Measurements from ENCODE around the gene TSNAXIP1. TPM values are rescaled to one million over a fixed set of nuclear protein-coding genes. Genes with fewer than 3 reads are reported as not detected.
A peak's percentile ranks its signal among the peaks of the same experiment; 100 is the strongest.
"Not testable (repeated sequence)": the region's sequence is repeated elsewhere in the genome, so short reads cannot be mapped to it uniquely, and the experiment has no call there.

The TSNAXIP1 gene
- polyA plus RNA-seq, 4 donors = 2.9 to 9.8 (median 7.1) TPM

DNA sequence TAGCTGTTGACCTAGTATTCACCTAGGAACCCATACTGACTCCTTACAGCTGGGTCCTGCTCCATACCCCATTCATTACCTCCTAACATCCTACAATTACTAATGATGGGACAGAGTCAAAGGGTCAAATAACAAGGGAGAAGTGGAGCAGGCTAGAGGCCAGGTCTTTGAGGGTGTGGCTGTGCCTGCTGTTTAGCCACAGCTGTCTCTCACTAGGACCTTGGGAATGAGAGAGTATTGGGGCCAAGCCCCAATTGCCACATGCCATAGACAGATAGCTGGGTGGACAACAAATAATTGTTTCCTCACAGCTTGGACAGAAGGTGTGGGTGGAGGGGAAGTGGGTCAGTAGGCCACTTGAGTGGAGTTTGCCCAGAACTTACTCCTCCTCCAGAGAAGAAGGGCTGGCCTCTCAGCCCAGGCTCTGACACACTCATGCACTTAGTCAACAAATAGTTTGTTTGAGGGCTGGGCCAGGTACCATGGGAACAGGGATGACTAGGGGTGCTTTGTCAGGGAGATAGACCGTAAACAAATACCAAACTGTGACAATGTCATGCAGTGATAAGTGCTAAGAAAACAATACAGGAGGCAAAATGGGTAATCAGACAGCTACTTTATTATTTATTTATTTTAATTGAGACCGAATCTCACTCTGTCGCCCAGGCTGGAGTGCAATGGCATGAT, 51.0 kb downstream of the TSNAXIP1 start:
- DNase-seq (ENCODE audit: low read depth in 4 of 4, low spot score in 3 of 4) = no peak

DNA sequence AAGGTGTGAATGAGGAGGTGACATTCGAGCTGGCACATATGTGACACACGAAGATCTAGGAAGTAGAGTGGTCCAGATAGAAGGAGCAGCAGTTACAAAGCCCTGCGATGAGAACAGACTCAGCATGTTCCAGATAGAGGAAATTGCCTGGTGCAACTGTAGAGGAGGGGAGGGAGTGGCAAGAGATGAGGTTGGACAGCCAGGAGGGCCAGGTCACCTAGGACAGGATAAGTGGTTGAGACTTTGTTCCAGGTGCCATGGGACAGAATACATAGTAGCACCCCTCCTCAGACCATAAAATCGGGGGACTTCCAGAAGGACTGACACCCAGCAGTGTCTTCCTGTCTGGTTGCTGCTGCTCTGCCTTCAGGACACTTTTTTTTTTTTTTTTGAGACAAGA, 51.8 kb downstream of the TSNAXIP1 start:
- no peak for DNase-seq (ENCODE audit: low read depth in 4 of 4, low spot score in 3 of 4)

DNA sequence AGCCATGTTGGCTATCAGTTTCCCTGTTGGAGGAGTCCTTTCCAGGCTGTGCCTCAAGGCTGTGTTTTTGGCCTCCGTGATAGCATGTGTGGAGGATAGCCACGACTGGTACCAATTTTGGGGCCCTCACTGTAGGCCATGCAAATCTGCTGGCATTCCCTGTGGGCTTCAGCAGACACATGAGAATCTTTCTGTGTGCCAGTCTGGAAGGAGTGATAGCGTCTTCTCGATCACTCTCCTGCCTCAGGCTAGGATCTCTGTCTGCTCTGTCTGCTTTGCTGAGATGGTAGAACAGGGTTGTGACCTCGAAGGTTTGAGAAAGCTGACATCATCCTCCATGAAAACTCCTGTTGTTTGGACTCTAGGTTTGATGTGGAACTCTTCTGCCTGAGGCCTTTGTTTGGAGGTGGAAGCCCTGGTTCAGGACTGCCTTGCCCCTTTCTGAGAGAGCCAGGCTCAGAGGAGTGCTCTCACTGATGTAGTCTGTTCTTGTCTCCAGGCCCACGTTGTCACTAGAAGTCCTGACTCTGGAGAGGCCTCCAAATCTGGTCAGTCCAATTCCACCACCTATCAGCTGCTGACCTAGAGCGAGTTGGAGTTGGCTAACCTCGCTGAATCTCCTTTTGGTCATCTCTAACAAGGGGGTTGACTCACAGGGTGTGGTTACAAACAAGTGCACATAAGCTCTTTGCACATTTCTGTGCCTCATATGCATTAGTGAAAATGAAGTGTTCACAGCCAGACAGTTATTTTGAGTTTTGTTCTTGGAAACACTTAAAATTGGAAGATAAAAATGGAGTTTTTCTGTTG, 54.1 kb downstream of the TSNAXIP1 start:
- DNase-seq (ENCODE audit: low read depth in 4 of 4, low spot score in 3 of 4) = no peak

DNA sequence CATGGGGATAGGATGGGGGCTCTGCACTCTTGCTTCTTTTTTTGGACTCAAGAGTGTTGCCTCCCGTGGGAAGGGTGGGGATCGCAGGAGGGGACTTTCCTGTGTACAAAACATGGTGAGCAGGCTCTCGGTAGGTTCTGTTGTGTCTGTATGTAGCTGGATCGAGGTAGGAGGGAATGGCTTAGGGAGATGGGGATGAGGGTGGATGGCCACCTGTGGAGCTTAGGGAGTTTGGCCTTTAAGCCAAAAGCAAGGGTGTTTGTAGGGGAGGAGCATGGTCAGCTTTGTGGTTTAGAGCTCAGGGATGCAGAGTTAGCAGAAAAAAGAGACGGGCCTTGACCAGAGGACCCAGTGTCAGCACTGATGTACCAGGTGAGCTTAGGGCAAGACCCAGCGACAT, 55.2 kb downstream of the TSNAXIP1 start:
- DNase-seq (ENCODE audit: low read depth in 4 of 4, low spot score in 3 of 4) = no peak

DNA sequence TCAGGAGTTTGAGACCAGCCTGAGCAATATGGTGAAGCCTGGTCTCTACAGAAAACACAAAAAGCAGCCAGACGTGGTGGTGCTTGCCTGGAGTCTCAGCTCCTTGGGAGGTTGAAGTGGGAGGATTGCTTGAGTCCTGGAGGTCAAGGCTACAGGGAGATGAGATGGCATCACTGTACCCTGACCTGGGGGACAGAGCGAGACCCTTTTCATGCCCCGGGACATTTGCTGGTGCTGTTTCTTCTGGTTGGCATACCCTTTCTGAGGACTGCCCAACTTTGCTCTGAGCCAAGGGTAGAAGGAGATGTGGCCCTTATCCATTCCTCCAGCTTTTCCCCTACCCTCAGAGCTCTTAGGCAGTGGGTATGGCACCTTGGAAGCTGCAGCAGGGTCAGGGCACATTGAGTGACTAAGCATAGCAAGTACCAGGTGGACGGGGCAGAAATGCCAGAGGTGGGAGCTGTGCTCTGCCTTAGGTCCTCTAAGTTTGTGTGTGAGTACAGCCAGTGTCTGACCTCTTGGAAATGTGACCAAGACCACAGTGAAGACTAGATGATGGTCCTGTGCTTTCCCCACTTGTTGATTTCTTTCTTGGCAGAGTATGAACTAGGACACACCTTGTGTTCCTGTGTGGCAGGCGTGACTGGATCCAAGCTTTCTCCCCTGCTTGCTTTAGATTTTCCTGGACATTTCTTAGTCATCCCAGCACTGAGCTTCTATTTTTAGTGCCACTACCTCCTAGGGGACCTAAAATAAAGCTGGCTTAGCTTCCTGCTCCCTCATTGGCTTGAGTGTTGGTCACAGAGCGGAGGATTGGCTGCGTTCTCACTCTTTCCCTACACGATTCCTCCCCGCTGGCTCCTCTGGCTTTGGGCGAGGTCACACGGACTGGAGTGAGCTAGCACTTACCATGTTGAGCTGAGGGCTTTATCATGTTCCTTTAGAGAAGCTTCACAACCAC, 56.2 kb downstream of the TSNAXIP1 start:
- DNase-seq (ENCODE audit: low read depth in 4 of 4, low spot score in 3 of 4) = no peak

DNA sequence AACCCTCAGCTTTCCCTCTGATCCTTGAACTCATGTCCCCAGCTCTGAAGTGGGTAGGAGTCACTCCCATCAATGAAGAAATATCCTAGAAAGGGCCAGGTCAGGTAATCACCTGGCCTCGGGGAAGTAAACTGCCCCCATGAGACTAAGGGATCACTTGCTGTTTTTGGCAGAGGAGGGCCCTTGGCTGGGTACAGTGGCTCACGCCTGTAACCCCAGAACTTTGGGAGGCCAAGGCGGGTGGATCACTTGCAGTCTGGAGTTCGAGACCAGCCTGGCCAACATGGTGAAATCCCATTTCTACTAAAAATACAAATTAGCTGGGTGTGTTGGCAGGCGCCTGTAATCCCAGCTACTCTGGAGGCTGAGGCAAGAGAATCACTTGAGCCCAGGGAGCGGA, 57.4 kb downstream of the TSNAXIP1 start:
- not testable (repeated sequence) for DNase-seq (ENCODE audit: low read depth in 4 of 4, low spot score in 3 of 4)

DNA sequence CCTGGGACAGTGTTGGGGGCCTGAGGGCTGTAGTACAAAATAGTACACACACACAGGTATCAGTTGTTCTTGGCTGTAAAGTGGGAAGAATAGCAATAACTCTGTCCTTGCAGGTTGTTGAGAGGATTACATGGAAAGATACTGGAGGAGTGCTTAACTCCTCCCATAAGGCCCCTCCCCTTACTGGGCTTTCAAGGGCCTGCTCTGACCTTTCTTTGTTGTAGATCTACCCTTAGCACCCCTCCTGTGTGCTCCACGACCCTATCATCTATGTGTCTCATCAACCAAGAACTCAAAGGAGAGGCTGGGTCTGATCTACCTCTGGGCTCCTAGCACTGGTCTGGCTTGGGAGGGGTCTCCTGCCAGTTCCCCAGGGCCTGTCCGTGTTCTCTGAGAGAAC, 57.9 kb downstream of the TSNAXIP1 start:
- no peak for DNase-seq (ENCODE audit: low read depth in 4 of 4, low spot score in 3 of 4)

DNA sequence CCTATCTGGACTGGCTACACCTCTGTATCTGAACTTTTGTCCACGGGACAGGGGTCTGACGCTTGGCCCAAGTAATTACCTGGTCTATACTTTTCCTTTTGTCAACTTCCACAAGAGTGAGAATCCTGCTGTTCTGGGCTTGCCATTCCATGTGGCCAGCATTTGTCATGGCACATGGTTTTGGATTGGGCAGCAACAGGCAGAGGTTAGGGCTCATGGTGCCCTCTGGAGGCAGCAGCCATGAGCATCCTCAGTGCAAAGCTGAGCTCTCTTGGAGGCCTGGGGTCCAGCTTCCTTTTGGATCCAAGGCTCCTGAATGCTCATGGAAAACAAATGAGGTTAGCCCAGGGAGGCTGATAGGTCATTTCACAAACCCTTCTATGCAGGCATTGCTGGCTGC, 58.6 kb downstream of the TSNAXIP1 start:
- DNase-seq (ENCODE audit: low read depth in 4 of 4, low spot score in 3 of 4) = no peak

DNA sequence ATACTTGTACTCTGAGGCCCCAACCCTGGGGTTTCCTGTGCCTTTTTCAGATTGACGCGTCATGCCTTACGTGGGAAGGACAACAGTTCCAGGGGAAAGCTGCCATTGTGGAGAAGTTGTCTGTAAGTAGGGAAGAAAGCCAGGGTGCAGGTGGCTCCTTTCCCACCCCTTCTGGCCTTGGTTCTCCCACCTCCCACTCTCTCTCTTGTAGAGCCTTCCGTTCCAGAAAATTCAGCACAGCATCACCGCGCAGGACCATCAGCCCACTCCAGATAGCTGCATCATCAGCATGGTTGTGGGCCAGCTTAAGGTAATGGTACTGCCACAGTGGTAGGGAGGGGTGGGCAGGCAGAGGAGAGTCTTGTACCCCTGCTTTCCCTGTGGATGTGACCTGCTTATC, 61.6 kb downstream of the TSNAXIP1 start:
- DNase-seq (ENCODE audit: low read depth in 4 of 4, low spot score in 3 of 4) = no peak

DNA sequence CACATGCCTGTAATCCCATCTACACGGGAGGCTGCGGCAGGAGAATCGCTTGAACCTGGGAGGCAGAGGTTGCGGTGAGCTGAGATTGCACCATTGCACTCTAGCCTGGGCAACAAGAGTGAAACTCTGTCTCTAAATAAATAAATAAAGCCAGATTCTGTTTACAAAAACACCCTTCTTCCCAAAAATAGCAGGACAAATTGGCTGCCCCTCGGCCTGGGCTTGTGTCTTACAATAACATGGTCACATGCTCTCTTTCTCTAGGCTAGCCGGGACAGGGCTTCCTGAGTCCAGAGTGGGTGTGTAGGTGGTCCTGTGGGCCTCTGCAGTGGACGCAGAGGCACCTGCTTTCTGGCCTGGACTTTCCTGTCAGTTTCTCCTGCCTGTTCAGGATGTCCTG, 63.0 kb downstream of the TSNAXIP1 start:
- no peak for DNase-seq (ENCODE audit: low read depth in 4 of 4, low spot score in 3 of 4)

DNA sequence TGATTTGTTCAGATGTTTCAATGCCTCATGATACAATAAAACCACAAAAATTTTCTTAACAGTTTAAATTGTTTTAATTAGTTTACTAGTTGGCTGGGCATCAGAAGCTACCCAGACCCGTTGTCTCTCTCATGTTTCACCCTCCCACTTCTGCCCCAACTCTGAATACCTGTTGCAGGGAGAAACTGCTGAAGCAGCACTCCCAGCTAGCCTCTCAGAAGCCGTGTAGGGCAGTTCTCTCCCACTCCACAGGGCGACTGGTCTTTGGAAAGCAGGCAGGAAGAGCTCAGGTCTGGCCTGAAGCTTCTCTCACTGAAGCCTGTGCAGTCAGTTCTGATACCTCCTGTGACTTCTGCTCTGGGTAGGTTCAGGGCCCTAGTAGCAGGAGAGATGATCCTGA, 64.6 kb downstream of the TSNAXIP1 start:
- DNase-seq (ENCODE audit: low read depth in 4 of 4, low spot score in 3 of 4) = no peak

DNA sequence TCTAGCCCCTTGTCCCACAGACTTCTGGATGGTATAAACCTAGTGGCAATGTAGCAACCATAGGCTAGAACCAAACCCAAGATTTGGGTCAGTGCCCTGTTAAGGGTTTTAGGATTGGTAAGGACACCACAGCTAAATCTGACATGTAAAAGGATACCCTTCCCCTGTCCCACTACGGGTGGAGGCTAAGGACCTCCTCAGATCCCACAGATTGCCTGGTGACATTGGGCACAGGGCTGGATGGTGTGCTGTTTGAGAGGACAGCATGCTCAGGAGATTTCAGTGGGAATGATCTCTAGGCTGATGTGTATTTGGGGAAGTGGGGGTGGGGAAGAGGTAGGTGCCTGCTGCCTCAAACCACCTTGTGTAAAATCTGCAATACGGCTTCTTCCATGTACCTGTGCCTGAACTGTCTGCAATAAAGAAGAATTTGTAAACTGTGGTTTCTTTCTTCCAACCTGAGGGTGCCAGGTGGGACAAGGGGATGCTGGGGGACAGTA, 65.5 kb downstream of the TSNAXIP1 start:
- no peak for DNase-seq (ENCODE audit: low read depth in 4 of 4, low spot score in 3 of 4)

DNA sequence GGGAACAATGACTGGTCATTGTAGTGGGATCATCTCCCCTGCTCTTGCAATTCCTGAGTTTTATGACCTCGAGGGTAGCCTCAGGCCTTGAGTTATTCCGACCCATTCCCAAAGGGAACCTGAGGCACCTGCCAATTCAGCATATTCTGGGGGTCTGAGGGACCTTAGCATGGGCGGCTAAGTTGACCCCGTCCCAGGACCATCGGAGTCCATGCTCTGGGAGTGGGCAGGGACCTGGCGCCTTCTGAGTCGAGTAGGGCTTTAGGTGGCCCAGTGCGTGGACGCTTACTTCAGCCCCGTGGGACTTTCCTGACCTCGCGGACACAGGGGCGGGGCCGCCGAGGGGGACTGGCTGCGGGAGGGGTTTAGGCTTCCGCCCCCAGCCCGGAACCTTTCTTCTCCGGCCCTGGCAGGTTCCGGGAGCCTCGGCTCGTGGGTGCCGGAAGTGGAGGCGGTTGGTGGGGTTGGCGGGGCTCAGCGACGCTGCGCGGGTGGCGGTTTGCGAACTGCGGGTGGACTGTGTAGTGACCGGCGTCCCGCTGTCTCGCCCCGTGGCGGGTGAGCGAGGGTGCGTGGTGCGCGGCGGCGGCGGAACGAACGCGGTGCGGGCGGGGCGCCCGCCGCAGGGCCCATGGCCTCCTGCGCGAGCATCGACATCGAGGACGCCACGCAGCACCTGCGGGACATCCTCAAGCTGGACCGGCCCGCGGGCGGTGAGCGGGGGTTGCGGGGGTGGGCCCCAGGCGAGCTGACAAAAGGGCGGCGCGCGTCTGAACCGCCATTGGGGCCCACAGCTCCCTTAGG, 66.1 kb downstream of the TSNAXIP1 start, which contains the start of gene EDC4:
Gene EDC4 (plus strand): TSS at position 422 of the 804 bp plus-strand sequence. CDS start 210 bp downstream, at position 632.
- peak in 1 of 4 donors; percentile 47 for DNase-seq (ENCODE audit: low read depth in 4 of 4, low spot score in 3 of 4)

DNA sequence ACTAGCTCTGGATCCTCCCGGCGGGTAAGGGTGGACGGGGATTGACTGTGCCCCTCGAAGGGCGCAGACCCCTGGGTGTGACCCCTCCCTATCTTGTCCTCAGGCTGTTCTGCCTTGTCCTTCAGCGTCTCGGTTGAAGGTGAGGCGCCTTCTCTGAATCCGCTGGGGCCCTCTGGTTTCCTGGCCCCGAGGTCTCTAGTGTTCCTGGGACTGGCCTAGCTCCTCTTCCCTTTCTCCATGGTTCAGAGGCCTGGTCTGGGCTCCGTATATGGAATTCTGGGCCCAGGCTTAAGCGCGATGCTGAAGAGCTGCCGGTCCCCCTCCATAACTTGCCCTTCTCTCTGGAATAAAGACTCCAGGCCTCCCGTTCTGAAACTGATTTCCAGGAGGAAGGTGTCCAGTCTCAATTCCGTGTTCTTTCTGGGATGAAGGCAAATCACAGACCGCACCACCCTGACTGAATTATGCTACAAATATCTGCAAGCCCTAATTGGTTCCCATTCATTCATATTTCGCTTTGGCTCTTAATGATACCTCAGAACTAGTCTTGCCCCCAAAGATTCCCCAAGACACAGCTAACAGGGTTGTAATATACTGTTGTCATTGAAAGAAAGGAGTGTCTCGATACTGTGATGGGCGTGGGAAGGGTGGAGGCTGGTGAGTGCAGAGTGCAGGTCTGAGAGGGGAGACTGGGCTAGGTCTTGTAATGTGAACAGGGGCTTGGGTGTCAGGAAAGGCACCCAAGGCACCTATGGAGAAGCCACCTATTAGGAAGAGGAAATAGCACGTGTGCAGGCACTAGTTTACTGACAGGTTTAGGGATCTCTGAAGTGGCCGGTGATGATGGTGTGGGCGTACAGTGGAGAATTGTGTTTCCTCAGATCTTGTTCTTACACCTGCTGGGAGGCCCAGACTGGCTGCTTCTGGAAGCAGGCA, 67.0 kb downstream of the TSNAXIP1 start:
- DNase-seq (ENCODE audit: low read depth in 4 of 4, low spot score in 3 of 4) = no peak

DNA sequence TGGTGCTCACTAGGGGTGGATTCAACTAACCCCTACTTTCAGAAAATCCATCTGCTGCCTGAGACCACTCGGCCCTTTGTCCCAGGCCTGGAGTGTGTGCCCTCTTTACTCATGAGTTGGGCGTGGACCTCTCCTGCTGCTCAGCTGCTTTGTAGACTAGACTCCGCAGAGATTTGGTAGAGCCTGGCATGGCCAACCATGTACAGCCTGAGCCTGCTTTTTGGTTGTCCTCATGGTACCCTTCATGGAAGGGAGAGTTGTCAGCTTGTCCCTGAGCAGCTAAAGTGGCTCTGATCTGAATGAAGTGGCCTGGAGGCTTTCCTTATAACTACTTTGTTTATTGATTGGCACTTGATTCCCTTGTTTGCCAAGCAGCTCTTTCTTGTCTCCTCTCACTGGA, 67.7 kb downstream of the TSNAXIP1 start:
- no peak for DNase-seq (ENCODE audit: low read depth in 4 of 4, low spot score in 3 of 4)

DNA sequence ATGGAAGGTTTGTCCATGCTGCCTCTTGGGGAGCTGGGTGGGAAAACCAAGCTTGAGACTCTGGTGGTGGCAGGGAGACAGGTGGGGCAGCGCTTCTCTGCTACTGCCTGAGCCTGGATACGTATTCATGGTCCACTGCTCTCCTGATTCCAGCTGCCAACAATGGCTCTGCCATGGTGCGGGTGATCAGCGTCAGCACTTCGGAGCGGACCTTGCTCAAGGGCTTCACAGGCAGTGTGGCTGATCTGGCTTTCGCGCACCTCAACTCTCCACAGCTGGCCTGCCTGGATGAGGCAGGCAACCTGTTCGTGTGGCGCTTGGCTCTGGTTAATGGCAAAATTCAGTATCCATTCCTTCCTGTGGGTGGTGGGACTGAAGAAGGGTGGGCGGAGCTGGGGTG, 70.4 kb downstream of the TSNAXIP1 start:
- no peak for DNase-seq (ENCODE audit: low read depth in 4 of 4, low spot score in 3 of 4)

Data from left renal pelvis (tissue), 4 donors.